ENCODE results near the gene TBX2.

GRCh38 chr17:61394630-61395408, 4.8 kb upstream of the TBX2 start:
- TF ChIP-seq EZH2phosphoT487 (IDR thresholded peaks at IDR 0.05; ENCODE audit: borderline replicate concordance) (no peak), CTCF (conservative IDR thresholded peaks at IDR 0.05; ENCODE audit: low read length) (no peak)
